IgD-negative memory B cell (primary cell): ENCODE data around the gene CDCP1. TPM values are rescaled to one million over a fixed set of nuclear protein-coding genes. Genes with fewer than 3 reads are reported as not detected.
A peak's percentile ranks its signal among the peaks of the same experiment; 100 is the strongest.

Source experiments
- H3K27ac Mint-ChIP-seq, 3 donors: one replicate each; pipeline ENCODE4 v1.8.0; 2020 to 2022; ENCODE audit warnings: mild to moderate bottlenecking in 3 of 3, mixed read lengths in 3 of 3, moderate library complexity in 1 of 3
- H3K27me3 Mint-ChIP-seq: one replicate; pipeline ENCODE4 v1.8.0; 2021; ENCODE audit warnings: mixed read lengths
- H3K36me3 Mint-ChIP-seq: one replicate; pipeline ENCODE4 v1.8.0; 2020; ENCODE audit warnings: mild to moderate bottlenecking, mixed read lengths
- H3K4me1 Mint-ChIP-seq, 3 donors: one replicate each; pipeline ENCODE4 v1.8.0; 2020 to 2022; ENCODE audit warnings: mixed read lengths in 3 of 3, mild to moderate bottlenecking in 1 of 3
- H3K4me3 Mint-ChIP-seq, 4 donors: one replicate each; pipeline ENCODE4 v1.8.0; 2020 to 2022; ENCODE audit warnings: mild to moderate bottlenecking in 4 of 4, mixed read lengths in 4 of 4, moderate library complexity in 3 of 4
- H3K9me3 Mint-ChIP-seq, 3 donors: one replicate each; pipeline ENCODE4 v1.8.0; 2020 to 2021; ENCODE audit warnings: mixed read lengths in 3 of 3, mild to moderate bottlenecking in 1 of 3
- polyA plus RNA-seq: library from polyadenylated mRNA; unstranded; fragments of 300-500 nt; fragmentation: Illumina TruSeq; gene quantifications from one replicate; pipeline ENCODE4 v1.2.3, GENCODE V29; 2021

The CDCP1 gene
- polyA plus RNA-seq, 1 donor from 2014 or later, result not detected

DNA sequence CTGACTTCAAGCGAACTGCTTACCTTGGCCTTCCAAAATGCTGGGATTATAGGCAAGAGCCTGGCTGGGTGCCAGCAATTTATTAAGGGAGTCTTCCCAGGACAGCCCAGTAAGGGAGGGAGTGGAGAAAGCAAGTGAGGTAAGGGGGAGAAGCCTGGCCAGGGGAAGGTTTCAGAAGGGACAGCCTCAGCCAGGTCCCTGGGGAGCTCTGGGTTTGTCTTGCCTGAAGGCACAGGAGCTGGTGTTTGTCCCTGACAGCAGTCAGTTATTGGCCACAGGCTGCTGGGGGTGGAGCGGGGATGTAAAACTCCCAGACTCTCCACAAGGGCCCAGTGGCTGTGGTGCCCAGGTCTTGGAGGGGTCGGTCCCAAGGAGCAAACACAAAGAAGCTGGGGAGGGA lies 33.0 kb upstream of the CDCP1 start:
- H3K4me3 Mint-ChIP-seq, result no peak overlapping the region
- no peaks in the 10 kb centered on the region for H3K9me3 Mint-ChIP-seq
- H3K27me3 Mint-ChIP-seq, result peaks cover 7% of the 10 kb centered on the region
- no peaks in the 10 kb centered on the region for H3K36me3 Mint-ChIP-seq
- no peaks in the 10 kb centered on the region for H3K4me1 Mint-ChIP-seq
- H3K27ac Mint-ChIP-seq, result no peak overlapping the region

DNA sequence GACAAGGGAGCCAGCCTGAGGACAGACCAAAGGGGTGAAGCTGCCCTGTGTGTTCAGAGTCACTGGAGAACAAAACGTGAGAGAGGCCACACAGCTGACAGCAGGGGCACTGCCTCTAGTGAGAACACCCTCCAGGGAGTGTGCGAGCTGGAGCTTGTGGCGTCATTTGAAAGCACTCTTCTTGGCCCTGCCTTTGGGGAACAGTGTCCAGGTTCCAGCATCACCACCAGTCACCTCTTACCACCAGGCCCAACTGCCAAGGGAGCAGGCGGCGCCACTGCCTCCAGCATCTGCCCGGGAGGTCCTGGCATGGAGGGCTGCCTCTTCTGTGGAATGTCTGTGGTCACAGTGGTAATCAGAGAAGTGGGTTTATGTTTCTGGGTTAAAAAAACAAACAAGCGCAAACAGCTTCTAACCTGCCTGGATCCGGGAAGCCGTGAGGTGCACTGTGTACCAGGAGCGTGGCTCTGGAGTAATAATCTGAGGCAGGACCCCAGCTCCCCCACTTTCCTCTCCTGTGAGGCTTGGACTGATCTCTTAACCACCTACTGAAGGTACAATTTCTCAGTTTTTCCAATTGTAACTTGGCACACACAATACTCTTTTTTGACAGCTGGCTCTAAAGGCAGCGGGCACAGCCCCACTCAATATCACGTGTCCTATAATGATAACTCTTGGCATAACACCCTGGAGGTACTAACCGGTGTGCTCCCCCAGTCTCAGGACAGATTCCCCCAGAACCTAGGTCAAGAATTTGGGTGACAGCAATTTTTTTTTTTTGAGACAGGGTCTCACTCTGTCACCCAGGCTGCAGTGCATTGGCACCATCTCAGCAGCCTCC lies 32.2 kb upstream of the CDCP1 start:
- Mint-ChIP-seq H3K36me3 (no peaks in the 10 kb centered on the region), H3K27ac (no peak overlapping the region), H3K9me3 (no peaks in the 10 kb centered on the region), H3K4me3 (no peak overlapping the region), H3K27me3 (peaks cover 7% of the 10 kb centered on the region), H3K4me1 (no peaks in the 10 kb centered on the region)

DNA sequence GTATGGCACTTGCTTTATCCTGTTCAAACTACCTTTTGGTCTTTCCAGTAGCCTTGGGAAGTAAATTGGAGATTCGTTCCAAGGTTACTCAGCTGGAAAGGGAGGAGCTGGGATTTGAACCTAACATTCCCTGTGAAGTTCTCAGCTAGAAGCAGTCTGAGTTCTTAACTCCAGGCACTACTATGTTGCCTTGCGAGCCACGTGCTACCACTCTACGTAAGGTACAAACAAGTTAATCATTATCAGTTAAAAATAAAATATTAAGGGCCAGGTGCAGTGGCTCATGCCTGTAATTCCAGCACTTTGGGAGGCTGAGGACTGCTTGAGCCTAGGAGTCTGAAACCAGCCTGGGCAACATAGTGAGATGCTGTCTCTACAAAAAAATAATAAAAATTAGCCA lies 30.7 kb upstream of the CDCP1 start:
- peaks cover 13% of the 10 kb centered on the region for H3K27me3 Mint-ChIP-seq

DNA sequence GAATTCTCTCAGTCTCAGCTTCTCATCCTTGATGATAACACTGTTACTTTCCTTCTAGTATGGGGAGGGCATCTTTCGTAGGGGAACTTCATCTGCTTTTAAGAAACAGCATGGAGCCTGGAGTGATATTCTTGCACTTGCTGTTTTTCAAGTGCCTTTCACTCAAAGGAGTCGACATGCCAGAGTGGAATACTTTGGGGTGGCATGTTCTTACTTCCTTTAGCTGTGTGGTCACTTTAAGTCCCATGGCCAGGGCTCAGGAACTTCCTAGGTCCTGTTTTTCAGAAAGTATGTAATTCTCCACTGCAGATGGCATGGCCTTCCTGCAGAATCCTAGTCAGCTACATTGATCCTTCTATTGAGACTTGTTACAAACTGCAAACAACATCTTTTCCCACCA lies 28.1 kb upstream of the CDCP1 start:
- Mint-ChIP-seq H3K4me1 (no peaks in the 10 kb centered on the region), H3K27ac (no peak overlapping the region), H3K9me3 (no peaks in the 10 kb centered on the region), H3K27me3 (peaks cover 25% of the 10 kb centered on the region), H3K4me3 (no peak overlapping the region), H3K36me3 (peaks cover 3% of the 10 kb centered on the region)

More for the DNA sequence above, 30.7 kb upstream of the CDCP1 start:
- Mint-ChIP-seq H3K27ac (no peak overlapping the region), H3K4me3 (no peak overlapping the region), H3K36me3 (no peaks in the 10 kb centered on the region), H3K4me1 (no peaks in the 10 kb centered on the region), H3K9me3 (no peaks in the 10 kb centered on the region)

DNA sequence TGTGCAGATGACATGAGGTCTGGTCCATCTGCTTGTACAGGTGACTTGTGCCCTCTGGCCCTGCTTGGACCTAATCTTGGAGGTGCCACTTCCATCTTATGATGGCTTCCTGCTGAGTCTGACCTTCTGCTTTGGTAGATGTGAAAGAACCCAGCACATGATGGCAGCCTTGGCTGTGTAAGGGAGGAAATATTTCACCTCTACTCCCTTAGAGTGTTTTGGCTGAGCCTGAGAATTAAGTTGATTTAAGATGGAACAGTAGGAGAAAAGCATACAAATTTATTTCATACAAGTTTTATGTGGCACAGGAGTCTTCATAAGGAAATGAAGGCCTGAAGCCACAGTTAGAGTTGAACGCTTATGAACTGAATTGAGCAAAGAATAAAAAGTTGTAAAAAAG lies 27.6 kb upstream of the CDCP1 start:
- H3K27ac Mint-ChIP-seq, result no peak overlapping the region
- peaks cover 25% of the 10 kb centered on the region for H3K27me3 Mint-ChIP-seq
- H3K9me3 Mint-ChIP-seq, result no peaks in the 10 kb centered on the region
- no peaks in the 10 kb centered on the region for H3K4me1 Mint-ChIP-seq
- no peak overlapping the region for H3K4me3 Mint-ChIP-seq
- peaks cover 3% of the 10 kb centered on the region for H3K36me3 Mint-ChIP-seq

DNA sequence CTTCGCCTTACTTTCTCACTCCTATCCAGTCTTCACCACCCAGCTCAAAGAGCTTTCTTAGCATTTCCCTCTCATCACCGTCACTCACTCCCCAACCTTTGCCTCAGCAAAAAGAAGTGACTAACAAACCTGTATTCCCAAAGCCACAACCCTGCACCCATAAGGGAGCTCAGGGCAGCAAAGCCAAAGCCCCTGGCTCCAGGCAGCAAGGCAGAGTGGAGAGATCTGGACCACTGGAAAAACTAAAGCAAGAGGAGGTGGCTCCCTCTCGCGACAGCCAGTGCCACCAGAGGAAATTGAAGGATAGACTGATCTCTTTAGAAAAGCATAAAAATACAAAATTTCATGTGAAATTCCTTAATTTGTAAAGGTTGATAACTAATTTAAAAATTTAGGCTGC lies 25.1 kb upstream of the CDCP1 start:
- Mint-ChIP-seq H3K4me1 (peaks cover 0 to 10% (median 0%) of the 10 kb centered on the region in 3 donors), H3K4me3 (no peak overlapping the region), H3K36me3 (peaks cover 5% of the 10 kb centered on the region), H3K27me3 (peaks cover 30% of the 10 kb centered on the region), H3K9me3 (peaks cover 0 to 1% (median 0%) of the 10 kb centered on the region in 3 donors), H3K27ac (no peak overlapping the region)

DNA sequence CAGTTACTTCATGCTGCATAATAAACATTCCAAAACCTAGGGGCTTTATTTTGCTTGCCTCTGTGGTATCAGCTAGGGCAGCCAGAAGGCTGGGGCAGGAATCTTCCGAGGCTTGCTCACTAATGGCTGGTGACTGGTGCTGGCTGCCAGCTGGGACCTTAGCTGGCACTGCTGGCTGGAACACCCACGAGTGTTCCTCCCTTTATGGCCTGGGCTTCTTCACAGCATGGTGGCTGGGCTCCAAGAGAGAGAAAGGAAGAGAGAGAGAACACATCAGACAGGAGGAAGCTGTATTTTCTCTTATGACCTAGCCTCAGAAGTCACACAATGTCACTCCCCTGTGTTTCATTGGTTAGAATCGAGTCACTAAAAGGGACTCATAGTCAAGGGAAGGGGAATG lies 23.9 kb upstream of the CDCP1 start:
- H3K4me1 Mint-ChIP-seq, result peaks cover 0 to 10% (median 0%) of the 10 kb centered on the region in 3 donors
- no peak overlapping the region for H3K27ac Mint-ChIP-seq
- H3K36me3 Mint-ChIP-seq, result peaks cover 6% of the 10 kb centered on the region
- peaks cover 30% of the 10 kb centered on the region for H3K27me3 Mint-ChIP-seq
- peaks cover 0 to 1% (median 0%) of the 10 kb centered on the region in 3 donors for H3K9me3 Mint-ChIP-seq
- H3K4me3 Mint-ChIP-seq, result no peak overlapping the region

DNA sequence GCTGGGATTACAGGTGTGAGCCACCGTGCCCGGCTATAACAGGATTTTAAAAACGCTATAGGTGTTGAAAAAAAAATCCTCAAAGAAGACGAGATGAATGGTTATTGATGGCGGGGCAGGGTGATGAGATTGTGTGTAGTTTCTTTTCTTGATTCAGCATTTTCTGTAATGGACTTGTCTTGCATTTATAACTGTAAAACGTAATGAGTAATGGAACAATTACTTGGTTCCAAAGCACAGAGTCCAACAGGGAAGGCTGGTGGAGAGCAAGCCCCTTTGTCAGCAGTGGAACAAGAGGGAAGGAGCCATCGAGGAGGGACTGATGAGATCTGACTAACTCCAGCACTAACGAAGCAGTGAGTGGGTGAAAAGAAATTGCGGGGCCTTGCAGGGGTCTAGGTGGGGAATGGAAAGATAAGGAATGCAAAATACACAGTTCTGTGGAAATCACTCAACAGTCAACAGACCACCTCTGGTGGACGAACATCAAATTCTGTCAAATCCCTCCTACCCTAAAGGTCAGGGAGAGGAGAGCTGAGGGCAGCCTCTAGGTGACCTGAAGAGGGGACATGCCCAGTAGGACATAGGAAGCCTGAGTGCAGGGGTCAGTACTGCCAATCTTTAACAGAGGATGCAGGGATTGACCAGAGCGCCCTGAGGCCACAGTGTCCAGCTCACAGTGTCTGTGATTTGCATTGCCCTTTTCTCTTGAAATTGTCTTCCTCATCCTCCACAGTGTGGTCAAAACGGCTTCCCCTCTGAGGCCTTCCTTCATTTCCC lies 23.1 kb upstream of the CDCP1 start:
- no peak overlapping the region for H3K27ac Mint-ChIP-seq
- peaks cover 0 to 10% (median 0%) of the 10 kb centered on the region in 3 donors for H3K4me1 Mint-ChIP-seq
- peaks cover 0 to 1% (median 0%) of the 10 kb centered on the region in 3 donors for H3K9me3 Mint-ChIP-seq
- H3K4me3 Mint-ChIP-seq, result no peak overlapping the region
- peaks cover 30% of the 10 kb centered on the region for H3K27me3 Mint-ChIP-seq
- H3K36me3 Mint-ChIP-seq, result peaks cover 6% of the 10 kb centered on the region

DNA sequence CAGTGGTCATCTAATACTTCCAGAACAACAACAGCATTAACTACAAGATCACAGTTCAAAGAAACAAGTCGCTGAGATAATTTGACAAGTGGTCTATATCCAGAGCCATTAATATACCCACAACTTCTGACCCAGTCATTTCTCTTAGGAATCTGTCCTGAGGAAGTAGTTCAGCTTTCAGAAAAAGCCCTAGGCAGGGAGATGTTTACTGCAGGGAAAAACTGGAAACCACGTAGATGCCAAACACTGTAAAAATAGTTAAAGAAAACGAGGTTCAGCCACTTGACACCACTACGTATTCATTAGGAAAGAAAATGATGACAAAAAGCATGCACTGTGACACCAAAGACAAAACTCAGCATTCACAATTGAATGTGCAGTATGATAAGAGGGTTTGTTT lies 22.3 kb upstream of the CDCP1 start:
- Mint-ChIP-seq H3K27me3 (peaks cover 30% of the 10 kb centered on the region), H3K4me3 (no peak overlapping the region), H3K27ac (peak overlapping the region in 1 of 3 donors; percentile 53), H3K36me3 (peaks cover 6% of the 10 kb centered on the region), H3K4me1 (peaks cover 4 to 15% (median 6%) of the 10 kb centered on the region in 3 donors), H3K9me3 (peaks cover 0 to 1% (median 0%) of the 10 kb centered on the region in 3 donors)

DNA sequence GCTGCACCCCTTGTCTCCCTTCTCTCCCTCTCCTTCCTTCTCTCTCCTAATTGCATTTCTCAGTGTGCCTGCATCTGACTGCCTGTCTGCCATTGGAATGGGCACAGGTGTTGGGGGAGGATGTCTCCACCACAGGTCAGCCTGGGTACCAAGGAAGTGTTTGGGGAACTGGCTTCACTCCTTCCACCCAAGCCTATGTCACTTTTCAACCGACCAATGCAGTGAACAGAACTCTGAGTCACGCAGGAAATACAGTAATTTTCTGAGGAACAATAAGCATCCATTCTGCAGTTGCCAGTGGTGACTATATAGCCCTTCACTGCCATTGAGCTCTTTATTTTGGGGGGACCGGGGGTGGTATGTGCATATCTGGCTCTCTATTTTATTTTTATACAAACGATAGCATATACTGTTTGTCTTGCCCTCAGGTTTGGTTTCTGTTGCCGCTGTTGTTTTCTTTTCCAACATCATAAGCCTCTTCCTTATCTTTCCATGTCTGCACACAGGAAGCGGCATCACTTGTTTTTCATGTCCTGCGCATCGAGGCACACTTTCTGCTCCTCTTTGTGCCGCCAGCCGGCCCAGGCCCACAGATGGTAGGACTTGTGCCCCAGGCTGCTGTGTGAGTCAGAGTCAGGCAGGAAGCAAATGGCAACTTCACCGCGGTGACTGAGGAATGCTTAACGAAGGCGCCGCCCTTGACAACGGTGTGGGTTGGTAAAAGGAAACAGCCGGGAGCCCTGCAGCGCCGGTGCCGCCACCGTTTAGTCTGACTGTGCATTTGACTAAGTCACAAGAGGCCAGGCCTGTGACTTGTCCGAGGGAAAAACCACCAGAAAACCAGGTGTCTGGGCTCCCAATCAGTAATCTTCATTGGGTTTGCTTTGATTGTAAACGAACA lies 21.1 kb upstream of the CDCP1 start:
- Mint-ChIP-seq H3K4me3 (peak overlapping the region in 2 of 4 donors; percentile 46 to 78), H3K36me3 (peaks cover 6% of the 10 kb centered on the region), H3K9me3 (peaks cover 0 to 1% (median 0%) of the 10 kb centered on the region in 3 donors), H3K27me3 (peaks cover 24% of the 10 kb centered on the region), H3K4me1 (peaks cover 7 to 20% (median 8%) of the 10 kb centered on the region in 3 donors), H3K27ac (peak overlapping the region in 1 of 3 donors; percentile 71)

DNA sequence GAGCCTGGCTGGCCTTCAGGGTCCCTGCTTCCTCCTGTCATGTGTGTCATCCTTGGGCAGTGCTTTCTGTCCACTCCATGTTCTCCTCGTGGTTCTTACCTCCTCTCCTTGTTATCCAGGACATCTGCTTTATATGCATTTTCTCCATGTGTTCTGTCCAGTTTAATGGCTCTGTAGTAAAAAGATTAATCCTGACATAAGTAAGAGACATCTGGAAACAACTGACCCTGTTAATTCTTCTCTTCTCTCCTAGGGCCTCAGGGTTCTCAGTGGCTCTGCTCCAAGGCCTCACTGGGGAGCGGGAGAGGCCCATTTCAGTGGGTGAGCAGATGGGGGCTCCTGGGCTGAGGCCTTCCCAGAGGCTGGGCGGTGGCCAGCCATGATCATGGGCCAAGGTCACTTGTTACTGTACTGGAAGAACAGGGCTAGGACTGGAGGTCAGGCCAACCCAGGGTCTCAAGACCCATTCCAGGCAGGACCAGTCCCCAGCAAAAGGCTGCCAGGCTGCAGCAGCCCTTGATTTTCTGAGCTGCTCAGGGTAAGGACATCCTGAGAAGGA lies 20.2 kb upstream of the CDCP1 start:
- no peak overlapping the region for H3K27ac Mint-ChIP-seq
- peaks cover 22% of the 10 kb centered on the region for H3K27me3 Mint-ChIP-seq
- H3K4me1 Mint-ChIP-seq, result peaks cover 7 to 20% (median 8%) of the 10 kb centered on the region in 3 donors
- H3K9me3 Mint-ChIP-seq, result peaks cover 0 to 1% (median 0%) of the 10 kb centered on the region in 3 donors
- no peak overlapping the region for H3K4me3 Mint-ChIP-seq
- H3K36me3 Mint-ChIP-seq, result peaks cover 6% of the 10 kb centered on the region

DNA sequence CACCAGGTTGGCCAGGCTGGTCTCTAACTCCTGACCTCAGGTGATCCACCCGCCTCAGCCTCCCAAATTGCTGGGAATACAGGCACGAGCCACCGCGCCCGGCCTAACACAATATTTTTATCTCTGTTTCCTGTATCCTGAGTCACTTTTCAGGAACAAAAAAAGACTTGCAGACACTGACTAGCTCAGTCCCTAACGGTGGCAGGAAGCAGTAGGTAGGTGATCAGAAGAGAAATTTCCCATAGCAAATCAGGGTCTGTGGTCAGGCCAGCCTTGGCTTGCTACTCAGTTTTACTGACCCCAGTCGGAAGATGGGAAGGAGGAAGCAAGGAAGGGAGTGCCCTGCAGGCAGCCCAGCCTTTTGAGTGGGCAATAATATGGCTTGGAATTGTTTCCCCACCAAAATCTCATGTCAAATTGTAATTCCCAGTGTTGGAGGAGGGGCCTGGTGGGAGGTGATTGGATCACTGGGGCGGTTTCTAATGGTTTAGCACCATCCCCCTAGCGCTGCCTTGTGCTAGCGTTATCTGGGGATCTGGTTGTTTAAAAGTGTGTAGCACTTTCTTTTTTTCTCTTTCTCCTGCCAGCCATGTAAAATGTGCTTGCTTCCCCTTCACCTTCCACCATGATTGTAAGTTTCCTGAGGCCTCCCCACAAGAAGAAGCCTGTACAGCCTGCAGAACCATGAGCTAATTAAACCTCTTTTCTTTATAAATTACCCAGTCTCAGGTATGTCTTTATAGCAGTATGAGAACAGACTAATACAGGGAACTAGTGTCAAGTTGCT lies 19.5 kb upstream of the CDCP1 start:
- no peak overlapping the region for H3K4me3 Mint-ChIP-seq
- H3K27me3 Mint-ChIP-seq, result peaks cover 19% of the 10 kb centered on the region
- H3K4me1 Mint-ChIP-seq, result peaks cover 7 to 20% (median 8%) of the 10 kb centered on the region in 3 donors
- peaks cover 3% of the 10 kb centered on the region for H3K36me3 Mint-ChIP-seq
- H3K9me3 Mint-ChIP-seq, result peaks cover 0 to 1% (median 0%) of the 10 kb centered on the region in 3 donors
- no peak overlapping the region for H3K27ac Mint-ChIP-seq

DNA sequence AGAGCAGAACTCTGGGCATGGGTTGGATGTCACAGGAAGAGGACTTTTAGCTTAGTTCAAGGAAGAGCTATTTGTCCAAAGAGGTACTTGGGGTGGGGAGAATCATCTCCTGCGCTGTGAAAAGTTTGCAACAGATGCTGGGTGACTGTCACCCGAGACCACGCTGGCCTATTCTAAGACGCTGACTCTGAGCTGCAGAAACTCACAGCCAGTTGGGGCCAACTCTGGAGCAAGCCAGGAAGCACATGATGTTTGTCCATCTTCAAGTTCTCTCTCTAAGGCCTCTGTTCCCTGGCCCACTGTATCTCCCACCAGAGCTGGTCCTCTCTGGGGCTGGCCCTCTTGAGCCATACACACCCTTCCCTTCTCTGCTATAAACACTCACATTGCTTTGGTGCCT lies 17.9 kb upstream of the CDCP1 start:
- H3K4me1 Mint-ChIP-seq, result peaks cover 7 to 20% (median 8%) of the 10 kb centered on the region in 3 donors
- H3K4me3 Mint-ChIP-seq, result no peak overlapping the region

More for the DNA sequence above, 17.9 kb upstream of the CDCP1 start:
- H3K9me3 Mint-ChIP-seq, result peaks cover 0 to 1% (median 0%) of the 10 kb centered on the region in 3 donors
- peaks cover 9% of the 10 kb centered on the region for H3K27me3 Mint-ChIP-seq
- H3K36me3 Mint-ChIP-seq, result peaks cover 3% of the 10 kb centered on the region
- peak overlapping the region in 1 of 3 donors; percentile 18 for H3K27ac Mint-ChIP-seq
